NB4 (cell line): ENCODE measurements around the gene DLEC1.

Experiments used
- DNase-seq: peaks from one replicate; pipeline ENCODE4 v3.0.0; 2010; ENCODE audit warnings: low read depth
- H3K4me3 ChIP-seq: one replicate; pipeline ENCODE4 v1.5.1; 2011; ENCODE audit warnings: mild to moderate bottlenecking, low read depth, low read length, moderate library complexity
- CTCF ChIP-seq: IDR thresholded peaks from one replicate; pipeline ENCODE4 v1.5.1; 2012; ENCODE audit warnings: low read depth, low read length
- MAX ChIP-seq: IDR thresholded peaks from 2 replicates; pipeline ENCODE4 v1.6.1; 2011; ENCODE audit warnings: low read depth, low read length
- MYC ChIP-seq: IDR thresholded peaks from 2 replicates; pipeline ENCODE4 v1.6.1; 2011; ENCODE audit warnings: low read depth, low read length
- POLR2A ChIP-seq: IDR thresholded peaks from 2 replicates; pipeline ENCODE4 v1.6.1; 2011; ENCODE audit warnings: mild to moderate bottlenecking; ENCODE audit not compliant: insufficient read length; ENCODE audit errors: extremely low read depth

The DLEC1 gene

GRCh38 chr3:38015984-38016383 is 23.0 kb upstream of the DLEC1 start:
- H3K4me3 ChIP-seq: no peak overlapping the region
- no peak for DNase-seq
- TF ChIP-seq MAX (no peak), MYC (no peak), CTCF (no peak), POLR2A (no peak)

DNA sequence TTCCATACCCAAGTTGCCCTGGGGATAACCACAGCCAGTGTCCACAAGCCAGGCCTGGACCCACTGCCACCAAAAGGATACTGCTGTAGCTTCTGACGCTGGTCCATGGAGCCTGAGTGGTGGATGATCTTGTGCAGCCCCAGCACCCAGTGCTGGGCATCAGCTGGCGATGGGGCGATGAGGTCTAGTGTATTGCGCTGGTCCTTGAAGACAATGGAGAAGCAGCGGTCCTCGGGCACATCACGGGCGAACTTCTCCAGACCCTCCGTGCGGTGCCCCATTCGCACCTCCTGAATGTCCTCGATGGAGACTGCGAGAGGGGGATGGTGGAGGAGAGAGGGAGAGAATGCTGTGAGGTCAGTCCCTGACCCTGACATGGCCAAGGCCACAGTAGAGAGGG is 22.6 kb upstream of the DLEC1 start:
- H3K4me3 ChIP-seq: no peak overlapping the region
- DNase-seq: no peak
- TF ChIP-seq POLR2A (no peak), MAX (no peak), MYC (no peak), CTCF (no peak)

- no peak for TF ChIP-seq CTCF
- no peak for TF ChIP-seq POLR2A
- TF ChIP-seq MYC: no peak
- no peak for TF ChIP-seq MAX
- no peak for DNase-seq
- no peak overlapping the region for H3K4me3 ChIP-seq
These were observed 22.1 kb upstream of the DLEC1 start for GRCh38 chr3:38016847-38017444.

GRCh38 chr3:38017445-38018295 is 21.3 kb upstream of the DLEC1 start:
- no peak for DNase-seq
- TF ChIP-seq MYC: no peak
- no peak for TF ChIP-seq CTCF
- no peak for TF ChIP-seq MAX
- TF ChIP-seq POLR2A: no peak
- no peak overlapping the region for H3K4me3 ChIP-seq

DNA sequence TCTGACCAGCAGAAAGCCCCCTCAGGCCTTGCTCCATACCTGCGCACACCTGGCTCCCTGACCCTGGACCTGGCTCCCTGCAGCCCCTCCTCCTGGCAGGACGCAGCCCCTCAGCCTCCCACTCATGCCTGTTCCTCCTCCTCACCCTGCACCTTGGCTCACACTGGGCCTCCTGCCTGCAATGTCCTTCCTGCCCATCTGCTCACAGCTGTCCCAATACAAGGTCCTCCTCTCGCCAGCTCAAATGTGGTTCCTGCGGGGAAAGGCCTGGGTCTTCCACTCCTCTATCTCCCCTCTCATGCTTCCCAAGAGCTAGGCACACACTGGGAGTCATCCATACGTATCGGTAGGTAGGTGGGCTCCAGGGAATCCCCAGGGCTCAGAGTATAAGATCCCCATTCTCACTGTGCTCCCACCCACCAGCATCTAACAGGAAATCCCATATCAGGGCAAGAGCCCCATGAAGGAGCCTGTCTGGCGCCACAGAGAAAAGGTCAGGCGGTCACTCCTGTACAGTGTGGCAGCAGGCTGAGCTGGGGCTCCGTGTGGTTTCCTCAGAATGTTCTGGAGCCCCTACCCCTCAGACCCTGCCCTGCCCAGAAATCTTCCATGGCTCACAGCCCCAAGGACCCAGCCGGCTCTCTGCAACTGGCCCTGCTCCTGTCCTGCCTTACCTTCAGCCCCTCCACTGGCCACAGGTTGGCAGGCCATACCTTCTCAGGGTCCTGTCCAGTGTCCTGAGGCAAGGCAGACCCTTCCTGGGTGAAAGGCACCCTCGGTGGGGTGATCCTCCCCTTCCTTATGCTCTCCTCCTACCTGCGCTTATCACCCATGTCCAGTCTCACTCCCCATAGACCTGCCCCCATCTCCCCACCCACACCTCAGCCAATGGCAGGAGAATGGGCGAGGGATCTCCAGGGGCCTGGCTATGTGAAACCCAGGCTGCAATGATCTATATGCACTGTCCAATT is 20.4 kb upstream of the DLEC1 start:
- TF ChIP-seq MAX: no peak
- TF ChIP-seq POLR2A: no peak
- TF ChIP-seq MYC: no peak
- TF ChIP-seq CTCF: no peak
- no peak overlapping the region for H3K4me3 ChIP-seq
- no peak for DNase-seq
